GM21367 (cell line): ENCODE measurements around the gene POTEJ.
"Not testable (repeated sequence)": the region's sequence is repeated elsewhere in the genome, so short reads cannot be mapped to it uniquely, and the experiment has no call there.

Source experiments
- ATAC-seq: cut with Tn5 transposase; IDR thresholded peaks from one replicate; pipeline ENCODE4 v1.9.1; 2021; ENCODE audit not compliant: unreplicated experiment

The POTEJ gene

DNA sequence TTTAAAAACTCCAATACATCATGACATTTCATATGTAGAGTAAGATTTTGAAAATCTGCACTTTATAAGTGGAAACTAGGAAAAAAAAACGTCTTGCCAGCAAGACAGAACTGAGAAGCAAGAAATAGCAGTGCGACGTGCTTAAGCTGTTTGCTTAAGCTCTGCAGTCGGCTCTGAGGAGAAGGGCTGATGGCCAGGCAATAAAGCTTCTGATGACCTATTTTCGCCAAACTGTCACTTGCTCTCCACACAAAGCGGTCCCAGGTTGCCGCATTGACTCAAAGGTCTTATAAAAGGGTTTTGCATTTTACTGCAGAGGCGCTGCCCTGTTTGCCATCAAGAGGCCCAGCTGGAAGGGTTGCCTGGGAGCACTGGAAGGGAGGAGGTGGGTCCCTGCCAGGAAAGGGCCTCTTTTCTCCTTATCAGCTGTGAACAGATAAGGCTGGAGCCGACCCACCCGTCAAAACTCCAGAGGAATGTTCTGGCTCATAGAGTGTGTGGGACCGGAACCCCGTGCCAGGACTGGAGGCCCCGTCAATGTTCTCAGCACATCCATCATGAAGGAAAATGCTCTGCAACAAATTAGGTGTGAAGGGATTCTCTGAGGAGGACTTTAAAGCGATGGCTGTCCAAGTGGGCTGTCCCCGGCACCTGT is 9.5 kb upstream of the POTEJ start:
- ATAC-seq: not testable (repeated sequence)

- ATAC-seq: not testable (repeated sequence)
Measured at GRCh38 chr2:130608276-130609001, 2.8 kb upstream of the POTEJ start.

DNA sequence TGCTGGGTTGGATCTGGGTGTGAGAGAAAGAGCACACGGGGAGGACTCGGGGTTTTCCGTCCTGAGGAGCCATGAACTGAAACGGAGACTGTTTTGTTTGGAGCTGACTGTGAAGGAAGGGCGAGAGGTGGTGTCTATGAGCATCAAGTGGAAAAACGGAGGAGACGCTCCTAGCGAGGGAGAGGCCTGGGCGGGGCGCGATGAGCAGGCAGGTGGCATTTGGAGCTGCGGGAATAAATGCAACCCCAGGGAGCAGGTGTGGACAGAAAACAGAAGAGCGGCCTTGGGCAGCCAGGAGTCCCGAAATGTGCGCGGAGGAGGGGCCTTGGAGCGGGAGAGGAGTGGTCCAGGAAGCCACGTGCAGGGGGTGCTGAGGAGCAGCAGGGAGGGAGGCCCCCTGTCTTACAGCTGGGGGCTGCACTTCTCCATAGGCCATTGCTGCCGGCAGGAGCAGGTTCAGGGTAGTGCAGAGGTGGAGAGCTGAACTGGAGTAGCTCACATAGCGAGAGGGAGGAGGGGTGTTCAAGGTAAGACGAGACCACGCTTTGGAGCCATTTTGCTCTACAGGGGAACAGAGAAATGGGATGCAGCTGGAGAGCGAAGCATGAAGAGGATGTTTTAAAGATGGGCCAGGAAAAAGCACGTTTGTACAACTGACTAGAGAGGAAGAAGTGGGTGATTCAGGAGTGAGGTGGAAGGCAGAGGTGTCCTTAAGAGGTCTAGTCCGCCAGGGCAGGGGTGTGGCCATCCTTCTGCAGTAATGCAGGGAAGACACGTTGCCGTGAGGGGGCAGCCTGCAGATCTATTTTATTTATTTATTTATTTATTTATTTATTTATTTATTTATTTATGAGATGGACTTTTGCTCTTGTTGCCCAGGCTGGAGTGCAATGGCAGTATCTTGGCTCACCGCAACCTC is 2.0 kb upstream of the POTEJ start:
- ATAC-seq: not testable (repeated sequence)

- ATAC-seq: not testable (repeated sequence)
Measured at GRCh38 chr2:130610486-130610885, 754 bp upstream of the POTEJ start.

DNA sequence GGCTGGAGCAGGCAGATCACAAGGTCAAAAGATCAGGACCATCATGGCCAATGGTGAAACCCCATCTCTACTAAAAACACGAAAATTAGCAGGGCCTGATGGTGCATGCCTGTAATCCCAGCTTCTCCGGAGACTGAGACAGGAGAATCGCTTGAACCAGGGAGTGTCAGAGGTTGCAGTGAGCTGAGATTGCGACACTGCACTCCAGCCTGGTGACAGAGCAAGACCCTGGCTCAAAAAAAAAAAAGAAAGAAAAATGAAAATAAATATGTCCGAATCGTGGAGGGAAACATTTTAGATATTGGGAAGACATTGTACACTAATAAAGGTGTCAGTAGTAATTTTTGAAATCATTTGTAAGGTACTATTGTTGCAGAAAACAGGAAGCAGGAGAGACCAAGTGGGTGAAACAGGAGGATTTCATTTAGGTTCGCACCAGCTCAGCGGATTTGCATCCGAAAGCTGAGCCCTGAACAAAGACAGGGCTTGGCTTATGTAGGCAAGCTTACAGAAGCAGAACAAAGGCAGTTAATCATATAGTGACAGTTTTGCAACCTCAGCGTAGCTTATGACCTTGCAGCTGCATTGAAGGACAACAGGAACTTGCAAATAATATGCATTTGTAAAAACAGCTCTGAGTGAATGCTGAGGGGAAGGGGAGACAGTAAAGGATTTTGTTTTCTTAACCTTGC is 17.7 kb downstream of the POTEJ start:
- ATAC-seq: not testable (repeated sequence)

GRCh38 chr2:130638973-130639372 is 27.7 kb downstream of the POTEJ start:
- ATAC-seq: not testable (repeated sequence)

DNA sequence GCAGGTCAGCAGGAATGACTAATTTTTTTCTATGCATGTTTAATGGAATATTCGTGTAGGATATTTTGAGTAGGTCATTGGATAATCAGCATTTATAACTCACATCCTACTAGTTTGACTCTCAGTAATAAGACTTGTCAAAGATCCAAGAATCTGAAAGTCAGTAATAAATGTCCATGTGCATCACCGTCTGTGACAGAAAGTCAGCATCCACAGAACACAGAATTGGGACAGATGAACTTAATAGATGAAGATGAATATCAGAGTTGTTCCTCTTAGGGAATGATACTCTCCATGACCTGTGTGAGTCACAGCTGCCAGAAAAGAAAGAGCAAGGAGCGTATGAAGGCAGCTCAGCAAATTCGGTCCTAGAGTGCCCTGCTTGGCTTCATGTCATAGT is 30.4 kb downstream of the POTEJ start:
- not testable (repeated sequence) for ATAC-seq

DNA sequence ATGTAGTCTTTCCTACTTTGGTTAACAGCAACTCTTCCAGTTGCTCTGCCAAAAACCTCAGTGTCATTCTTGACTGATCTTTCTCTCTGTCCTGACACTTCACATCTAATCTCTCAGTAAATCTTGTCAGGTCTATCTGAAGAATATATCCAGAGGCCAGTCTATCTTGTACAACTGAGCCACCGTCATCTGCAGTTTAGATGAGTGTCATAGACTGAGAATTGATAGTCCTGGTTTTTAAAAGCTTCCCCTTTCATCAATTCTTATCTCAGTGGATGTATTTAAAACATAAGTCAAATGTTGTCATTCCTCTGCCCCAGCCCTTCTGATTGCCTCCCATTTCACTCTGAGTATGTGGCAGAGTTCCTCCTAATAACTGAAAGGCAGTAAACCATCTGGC is 38.0 kb downstream of the POTEJ start:
- not testable (repeated sequence) for ATAC-seq

DNA sequence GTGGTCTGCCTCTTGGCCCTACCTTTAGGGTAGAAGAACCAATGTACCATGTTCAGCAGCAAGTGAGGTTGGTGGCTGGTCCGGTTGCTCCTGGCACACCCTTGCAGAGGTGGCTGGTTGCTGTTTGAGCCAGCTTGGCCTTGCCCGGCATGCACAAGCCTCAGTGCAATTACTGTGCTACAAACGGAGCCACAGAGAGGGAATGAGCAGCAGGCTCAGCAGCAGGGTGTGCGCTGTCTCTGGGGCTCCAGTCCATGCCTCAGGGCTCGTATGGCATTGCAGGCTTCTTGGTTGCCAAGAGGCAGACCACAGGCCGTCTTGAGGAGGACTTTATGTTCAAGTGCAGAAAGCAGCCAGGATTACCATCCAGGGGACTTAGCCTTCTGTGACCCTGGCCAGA is 53.3 kb downstream of the POTEJ start:
- ATAC-seq: not testable (repeated sequence)

DNA sequence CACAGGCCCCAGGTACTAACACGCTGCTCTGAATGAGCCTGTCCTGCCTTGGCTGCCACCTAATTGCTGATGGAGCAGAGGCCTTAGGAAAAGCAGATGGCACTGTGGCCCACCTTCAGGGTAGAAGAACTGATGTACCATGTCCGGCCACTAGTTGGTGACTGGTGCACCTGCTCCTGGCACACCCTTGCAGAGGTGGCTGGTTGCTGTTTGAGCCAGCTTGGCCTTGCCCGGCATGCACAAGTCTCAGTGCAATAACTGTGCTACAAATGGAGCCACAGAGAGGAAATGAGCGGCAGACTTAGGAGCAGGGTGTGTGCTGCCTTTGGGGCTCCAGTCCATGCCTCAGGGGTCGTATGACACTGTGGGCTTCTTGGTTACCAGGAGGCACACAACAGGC is 54.4 kb downstream of the POTEJ start:
- not testable (repeated sequence) for ATAC-seq

DNA sequence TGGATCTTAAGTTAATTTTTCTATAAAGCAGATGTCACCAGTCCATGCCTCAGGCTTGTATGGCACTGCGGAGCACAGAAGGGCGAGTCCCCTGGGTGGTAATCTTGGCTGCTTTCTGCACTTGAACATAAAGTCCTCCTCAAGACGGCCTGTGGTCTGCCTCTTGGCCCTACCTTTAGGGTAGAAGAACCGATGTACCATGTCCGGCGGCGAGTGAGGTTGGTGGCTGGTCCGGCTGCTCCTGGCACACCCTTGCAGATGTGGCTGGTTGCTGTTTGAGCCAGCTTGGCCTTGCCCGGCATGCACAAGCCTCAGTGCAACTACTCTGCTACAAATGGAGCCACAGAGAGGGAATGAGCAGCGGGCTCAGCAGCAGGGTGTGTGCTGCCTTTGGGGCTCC is 56.3 kb downstream of the POTEJ start:
- not testable (repeated sequence) for ATAC-seq

- not testable (repeated sequence) for ATAC-seq
Measured at GRCh38 chr2:130670026-130670745, 58.9 kb downstream of the POTEJ start.

GRCh38 chr2:130692041-130692770 is 81.0 kb downstream of the POTEJ start:
- not testable (repeated sequence) for ATAC-seq

DNA sequence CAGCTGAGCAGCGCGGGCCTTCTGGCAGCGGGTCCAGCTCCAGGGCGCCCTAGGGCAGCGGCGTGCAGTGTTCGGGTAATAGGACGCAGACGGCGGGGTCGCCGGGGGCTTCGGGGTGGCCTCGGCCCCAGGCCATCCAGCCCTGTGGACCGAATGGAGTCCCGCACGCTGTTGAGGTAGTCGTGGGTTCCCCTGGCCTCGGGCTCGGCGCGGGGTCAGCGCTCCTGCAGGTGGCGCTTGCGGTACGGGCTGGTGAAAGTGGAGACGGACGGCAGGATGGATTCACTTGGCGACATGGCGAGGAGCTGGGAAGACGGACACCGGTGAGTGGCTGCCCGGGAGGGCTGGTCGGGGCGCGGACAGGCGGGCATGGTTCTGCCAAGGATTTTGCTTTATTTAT is 82.2 kb downstream of the POTEJ start:
- not testable (repeated sequence) for ATAC-seq

DNA sequence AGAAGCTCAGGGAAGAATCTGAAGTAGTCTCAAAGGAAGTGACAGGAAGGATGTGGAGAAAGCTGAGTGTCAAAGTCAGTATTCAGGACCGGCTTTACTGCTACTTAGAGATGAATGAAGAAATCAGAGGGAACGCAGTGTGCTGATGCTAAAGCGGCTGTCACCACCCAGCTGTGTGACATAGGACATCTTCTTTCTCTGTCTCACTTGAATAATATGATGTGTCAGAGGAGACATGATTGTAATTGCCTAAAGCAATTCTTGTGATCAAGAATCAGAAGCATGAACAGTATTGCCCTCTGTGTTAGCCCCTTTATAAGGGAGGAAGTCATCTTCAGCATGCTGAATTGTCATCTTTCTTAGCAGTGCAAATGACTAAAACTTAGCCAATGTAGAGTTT is 92.0 kb downstream of the POTEJ start:
- ATAC-seq: not testable (repeated sequence)
